SK-N-SH treated with all-trans-retinoic acid at 6 μM for 48 hours (cell line): ENCODE measurements around the gene CD96.

Experiments
- TSHZ2 ChIP-seq: fragments of 250-450 bp; sonication (Bioruptor Pico); IDR thresholded peaks from 2 replicates; pipeline ENCODE4 v1.5.0; 2020; ENCODE audit warnings: mild to moderate bottlenecking, moderate library complexity
- ZC3H10 ChIP-seq: fragments of 250-450 bp; sonication (Bioruptor Pico); IDR thresholded peaks from 2 replicates; pipeline ENCODE4 v1.5.1; 2021; ENCODE audit warnings: mild to moderate bottlenecking, moderate library complexity
- ZFP3 ChIP-seq: fragments of 250-450 bp; sonication (Bioruptor Pico); IDR thresholded peaks from 2 replicates; pipeline ENCODE4 v1.5.0; 2020; ENCODE audit warnings: mild to moderate bottlenecking, moderate library complexity

- TF ChIP-seq TSHZ2 (CRISPR knock-in tag) = no peak
- no peak for TF ChIP-seq ZFP3 (CRISPR knock-in tag)
- no peak for TF ChIP-seq ZC3H10
Observed at GRCh38 chr3:111662907-111663306, 120.9 kb downstream of the CD96 start.
